NCI-H748 (cell line): ENCODE measurements around the gene LRBA.

Experiments
- DNase-seq: peaks from one replicate; lab custom pipeline; 2025; ENCODE audit not compliant: unreplicated experiment; lab: John Stamatoyannopoulos, UW

The LRBA gene

DNA sequence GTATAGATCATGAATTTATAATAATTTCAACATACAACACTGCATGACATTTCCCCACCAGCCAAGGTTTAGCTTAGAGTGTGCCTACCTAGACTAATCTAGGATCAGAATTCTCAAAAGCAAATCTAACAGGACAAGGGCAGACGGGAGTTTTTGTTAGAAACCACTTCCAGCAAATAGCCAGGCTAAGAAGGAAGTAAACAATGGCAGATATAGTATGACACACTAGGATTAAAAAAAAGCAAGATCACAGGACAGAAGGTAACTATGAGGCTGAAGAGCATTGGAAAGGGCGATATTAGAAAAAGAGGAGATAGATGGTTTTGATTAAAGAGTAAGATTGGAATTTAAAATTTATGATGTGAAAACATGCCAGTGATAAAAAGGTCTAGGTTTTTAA is 124.8 kb downstream of the LRBA start:
- no peak for DNase-seq

DNA sequence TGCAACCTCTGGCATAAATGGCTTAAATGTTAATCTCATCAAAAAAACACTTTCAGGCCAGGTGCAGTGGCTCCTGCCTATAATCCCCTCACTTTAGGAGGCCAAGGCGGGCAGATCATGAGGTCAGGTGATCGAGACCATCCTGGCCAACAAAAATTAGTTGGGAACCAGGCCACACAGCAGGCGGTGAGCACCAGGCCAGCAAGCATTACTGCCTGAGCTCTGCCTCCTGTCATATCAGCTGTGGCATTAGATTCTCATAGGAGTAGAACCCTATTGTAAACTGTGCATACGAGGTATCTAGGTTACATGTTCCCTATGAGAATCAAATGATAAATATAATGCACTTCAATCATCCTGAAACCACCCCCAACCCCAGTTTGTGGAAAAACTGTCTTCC is 125.8 kb downstream of the LRBA start:
- no peak for DNase-seq

GRCh38 chr4:150888625-150889024 is 126.5 kb downstream of the LRBA start:
- no peak for DNase-seq

- no peak for DNase-seq
Observed at GRCh38 chr4:150888217-150888616, 126.9 kb downstream of the LRBA start.

DNA sequence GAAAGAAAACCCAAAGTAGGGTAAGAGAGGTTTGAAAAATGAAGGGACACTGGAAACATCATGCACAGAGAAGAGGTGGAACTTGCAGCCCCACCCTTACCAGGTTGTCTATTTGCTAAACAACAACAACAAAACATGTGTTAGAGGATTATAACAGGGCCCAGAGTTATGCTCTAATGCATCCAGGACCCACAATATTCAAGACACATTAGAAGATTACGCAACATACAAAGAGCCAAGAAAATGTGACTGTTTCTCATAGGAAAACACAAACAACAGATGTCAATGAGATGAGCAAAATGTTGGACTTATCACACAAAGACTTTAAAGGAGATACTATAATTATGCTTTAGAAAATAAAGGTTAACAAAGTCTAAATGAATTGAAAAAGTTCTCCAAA is 128.5 kb downstream of the LRBA start:
- DNase-seq, result no peak

GRCh38 chr4:150884625-150885024 is 130.5 kb downstream of the LRBA start:
- DNase-seq, result no peak

DNA sequence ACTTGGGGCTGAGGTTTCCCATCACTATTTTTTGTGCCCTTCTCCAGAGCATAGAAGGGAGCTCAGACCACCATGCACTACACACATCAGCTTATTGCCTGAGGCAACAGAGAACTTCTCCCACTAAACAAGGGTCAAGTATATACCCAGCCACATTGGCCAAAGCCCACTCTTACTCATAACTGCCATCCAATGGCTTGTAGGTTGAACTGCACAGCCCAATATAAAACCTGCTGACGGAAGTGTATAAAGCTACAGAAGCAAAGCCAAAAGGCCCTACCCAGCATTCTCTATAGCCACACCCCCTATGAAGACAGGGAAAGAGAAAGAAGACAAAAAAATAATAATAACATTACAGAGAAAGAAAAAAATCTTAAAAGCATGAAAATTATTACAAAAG is 139.7 kb downstream of the LRBA start:
- no peak for DNase-seq

- no peak for DNase-seq
Observed at GRCh38 chr4:150874338-150875226, 140.5 kb downstream of the LRBA start.

- DNase-seq, result peak; percentile 81
Observed at GRCh38 chr4:150867148-150867547, 147.9 kb downstream of the LRBA start.

DNA sequence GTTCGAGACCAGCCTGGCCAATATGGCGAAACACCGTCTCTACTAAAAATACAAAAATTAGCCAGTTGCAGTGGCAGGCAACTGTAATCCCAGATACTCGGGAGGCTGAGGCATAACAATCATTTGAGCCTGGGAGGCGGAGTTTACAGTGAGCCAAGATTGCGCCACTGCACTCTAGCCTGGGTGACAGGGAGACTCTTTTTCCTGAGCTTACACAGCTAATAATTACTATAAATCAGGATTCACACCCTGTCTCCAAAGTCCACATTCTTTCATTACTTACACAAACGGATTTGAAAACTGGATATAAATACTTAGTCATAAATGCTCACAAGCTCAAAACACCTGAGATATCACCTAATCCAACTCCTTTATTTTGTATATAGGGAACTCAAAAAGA is 151.6 kb downstream of the LRBA start:
- DNase-seq, result no peak

DNA sequence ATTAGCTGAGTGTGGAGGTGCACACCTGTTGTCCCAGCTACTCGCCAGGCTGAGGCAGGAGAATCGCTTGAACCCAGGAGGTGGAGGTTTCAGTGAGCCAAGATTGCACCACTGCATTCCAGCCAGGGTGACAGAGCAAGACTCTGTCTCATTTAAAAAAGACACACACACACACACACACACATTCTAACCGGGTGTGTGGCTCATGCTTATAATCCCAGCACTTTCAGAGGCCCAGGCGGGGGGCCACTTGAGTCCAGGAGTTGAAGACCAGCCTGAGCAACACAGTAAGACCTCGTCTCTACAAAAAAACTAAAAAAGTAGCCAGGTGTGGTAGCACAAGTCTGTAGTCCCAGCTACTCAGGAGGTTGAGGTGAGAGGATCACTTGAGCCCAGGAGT is 152.3 kb downstream of the LRBA start:
- no peak for DNase-seq

GRCh38 chr4:150859453-150859852 is 155.6 kb downstream of the LRBA start:
- no peak for DNase-seq

DNA sequence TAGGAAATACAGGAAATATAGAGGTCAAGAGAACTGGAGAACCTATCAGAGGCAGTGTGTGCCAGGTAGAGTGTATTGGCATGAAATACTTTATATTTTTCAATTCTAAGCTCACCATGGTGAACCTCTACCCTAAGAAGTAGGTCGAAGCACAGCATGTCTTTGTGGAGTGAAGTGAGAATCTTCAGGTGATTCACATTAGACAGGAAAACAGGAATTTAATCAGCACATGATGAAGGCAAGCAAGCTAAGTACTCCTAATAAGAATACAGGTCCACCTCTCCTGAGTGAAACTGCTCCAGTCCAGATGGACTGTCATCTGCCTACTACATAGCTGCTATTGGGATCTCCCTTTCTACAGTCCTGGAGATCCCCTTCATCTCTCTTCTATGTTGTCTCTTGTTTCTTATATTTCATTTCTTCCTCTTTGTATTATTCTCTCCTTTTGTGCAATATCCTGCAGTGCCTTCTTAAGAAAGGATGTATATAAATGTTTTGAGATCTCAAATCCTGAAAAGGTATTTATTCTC is 159.0 kb downstream of the LRBA start:
- no peak for DNase-seq

GRCh38 chr4:150854600-150854999 is 160.5 kb downstream of the LRBA start:
- no peak for DNase-seq

GRCh38 chr4:150853882-150854281 is 161.2 kb downstream of the LRBA start:
- DNase-seq, result no peak

GRCh38 chr4:150852216-150852615 is 162.9 kb downstream of the LRBA start:
- DNase-seq, result no peak

- no peak for DNase-seq
Observed at GRCh38 chr4:150849016-150849415, 166.1 kb downstream of the LRBA start.

DNA sequence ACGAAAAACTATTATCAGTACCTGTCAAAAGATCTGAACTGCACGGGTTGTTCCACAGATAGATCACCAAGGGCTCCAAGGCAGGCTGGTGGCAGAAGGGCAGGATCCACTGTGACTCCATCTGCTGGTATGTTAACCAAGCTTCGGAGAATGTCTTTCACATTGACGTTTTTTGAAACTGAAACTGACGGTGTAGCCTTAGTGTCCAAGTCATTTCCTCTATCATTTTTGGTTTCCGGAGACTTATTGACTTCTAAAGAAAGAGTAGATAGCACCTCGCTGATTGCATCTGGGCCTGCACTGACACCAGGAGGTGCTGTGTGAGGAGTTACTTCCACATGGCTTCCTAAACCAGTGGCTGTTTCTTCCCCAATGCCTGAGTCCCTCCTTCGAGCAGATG is 186.9 kb downstream of the LRBA start:
- DNase-seq, result no peak

- DNase-seq, result no peak
Observed at GRCh38 chr4:150827226-150827625, 187.9 kb downstream of the LRBA start.

- no peak for DNase-seq
Observed at GRCh38 chr4:150826306-150826705, 188.8 kb downstream of the LRBA start.

DNA sequence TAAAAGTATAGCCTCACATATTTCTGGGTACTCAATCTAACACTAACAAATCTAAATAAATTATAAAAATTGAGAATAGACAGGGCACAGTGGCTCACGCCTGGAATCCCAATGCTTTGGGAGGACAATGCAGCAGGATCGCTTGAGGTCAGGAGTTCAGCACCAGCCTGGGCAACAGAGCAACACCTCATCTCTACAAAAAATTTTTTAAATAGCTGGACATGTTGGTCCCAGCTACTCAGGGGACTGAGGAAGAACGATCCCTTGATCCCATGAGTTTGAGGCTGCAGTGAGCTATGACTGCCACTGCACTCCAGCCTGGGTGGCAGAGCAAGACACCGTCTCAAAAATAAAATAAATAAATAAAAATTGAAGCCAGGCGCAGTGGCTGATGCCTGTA is 192.7 kb downstream of the LRBA start:
- DNase-seq, result no peak

DNA sequence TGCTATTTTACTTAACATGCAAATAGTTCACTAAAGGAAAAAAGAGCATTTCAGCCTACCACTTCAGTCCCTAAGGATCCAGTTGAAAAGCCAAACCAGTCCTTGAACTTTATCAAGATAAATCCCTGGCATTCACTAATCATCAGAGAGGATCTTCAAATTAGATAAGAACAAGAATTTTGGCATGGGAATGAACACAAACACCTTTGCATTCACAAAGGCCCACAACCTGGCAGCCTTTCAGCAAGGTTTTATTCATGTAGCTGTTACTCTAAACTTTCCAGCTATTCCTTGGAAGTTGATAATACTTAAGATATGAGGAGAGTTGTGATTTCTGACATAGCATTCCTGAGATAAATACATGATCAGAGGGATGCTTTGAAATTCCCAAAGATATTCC is 193.4 kb downstream of the LRBA start:
- DNase-seq, result no peak

GRCh38 chr4:150820409-150820808 is 194.7 kb downstream of the LRBA start:
- no peak for DNase-seq
